Gastroesophageal sphincter (tissue), 4 donors: ENCODE measurements around the gene CPSF4L. TPM values are rescaled to one million over a fixed set of nuclear protein-coding genes. Genes with fewer than 3 reads are reported as not detected.

Source experiments
- ATAC-seq: fragments of 150-250 bp; one replicate; pipeline ENCODE4 v1.9.1; 2016; ENCODE audit warnings: mild to moderate bottlenecking, moderate library complexity
- H3K27ac ChIP-seq, 4 donors: fragments of 200-600 bp; sonication (generic) in 3 of 4; 1 replicate in 3 of 4; 2 replicates in 1 of 4; pipeline ENCODE4 v1.5.1; 2016 to 2019
- H3K27me3 ChIP-seq: fragments of 200-600 bp; sonication (generic); one replicate; pipeline ENCODE4 v1.5.1; 2019
- H3K36me3 ChIP-seq, 2 donors: fragments of 200-600 bp; sonication (generic); one replicate each; pipeline ENCODE4 v1.5.1; 2019; ENCODE audit warnings: control low read depth in 1 of 2
- H3K4me1 ChIP-seq, 3 donors: fragments of 200-600 bp; sonication (generic); 1 replicate in 2 of 3; 2 replicates in 1 of 3; pipeline ENCODE4 v1.5.1; 2016 to 2019; ENCODE audit warnings: control low read depth in 2 of 3
- H3K4me3 ChIP-seq, 2 donors: fragments of 200-600 bp; sonication (generic); one replicate each; pipeline ENCODE4 v1.5.1; 2019; ENCODE audit warnings: mild to moderate bottlenecking in 1 of 2, moderate library complexity in 1 of 2
- H3K9me3 ChIP-seq, 3 donors: fragments of 200-600 bp; sonication (generic); one replicate each; pipeline ENCODE4 v1.5.1; 2017 to 2019; ENCODE audit warnings: control low read depth in 2 of 3
- EP300 ChIP-seq: sonication (generic); formaldehyde crosslinking; IDR thresholded peaks from one replicate; pipeline ENCODE4 v1.6.1; 2017; ENCODE audit warnings: antibody characterized with exemption, mild to moderate bottlenecking
- POLR2A ChIP-seq, 2 donors: fragments of 450-650 bp; IDR thresholded peaks; one replicate each; pipeline ENCODE4 v1.6.1; 2017; ENCODE audit warnings: antibody characterized with exemption in 2 of 2, mild to moderate bottlenecking in 2 of 2, moderate library complexity in 1 of 2
- POLR2AphosphoS5 ChIP-seq: sonication (generic); formaldehyde crosslinking; IDR thresholded peaks from one replicate; pipeline ENCODE4 v1.6.1; 2017; ENCODE audit warnings: antibody characterized with exemption
- WGBS, 2 donors: methylation state at CpG; one replicate each; pipeline ENCODE4 v1.1.5; 2018; ENCODE audit warnings: low coverage in 1 of 2; 5-methylcytosine and 5-hydroxymethylcytosine counted together
- total RNA-seq, 4 donors: library from RNA; depleted of rRNA; stranded (reverse); fragments of >200 nt; gene quantifications; one replicate each; pipeline ENCODE4 v1.1.0, GENCODE V29; 2016
- TF ChIP-seq, protein P1 (sequence below), 4 experiments: fragments of 200-600 bp in 2 of 4; fragments of 450-650 bp in 2 of 4; sonication (generic) in 1 of 4; IDR thresholded peaks; one replicate each; pipeline ENCODE4 v1.5.1; 2017 to 2019; ENCODE audit warnings: antibody characterized with exemption in 4 of 4, mild to moderate bottlenecking in 2 of 4, moderate library complexity in 2 of 4

The CPSF4L gene
- total RNA-seq, 4 donors from 2014 or later = not detected

DNA sequence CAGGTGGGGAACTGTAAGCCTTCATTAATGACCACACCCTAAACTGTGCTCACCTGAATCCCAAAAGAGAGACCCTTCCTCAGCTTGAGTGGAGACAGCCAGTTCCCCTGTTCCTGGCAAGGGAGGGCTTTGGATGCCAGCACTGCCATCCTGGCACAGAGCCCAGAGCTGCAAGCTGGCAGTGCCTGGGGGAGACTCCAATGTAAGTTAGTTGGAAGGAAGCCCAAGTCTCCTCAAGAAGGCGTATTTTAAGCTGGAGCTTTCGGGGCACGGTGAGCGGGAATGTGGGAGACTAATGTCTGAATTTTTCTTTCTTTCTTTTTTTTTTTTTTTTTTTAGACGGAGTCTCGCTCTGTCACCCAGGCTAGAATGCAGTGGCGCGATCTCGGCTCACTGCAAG lies 45.5 kb upstream of the CPSF4L start:
- Histone ChIP-seq H3K36me3 (no peaks in the 10 kb centered on the region), H3K9me3 (no peaks in the 10 kb centered on the region), H3K4me3 (peak overlapping the region in 1 of 2 donors; percentile 8), H3K4me1 (peaks cover 14 to 81% (median 50%) of the 10 kb centered on the region in 3 donors), H3K27me3 (no peaks in the 10 kb centered on the region), H3K27ac (peak overlapping the region; percentile 70 to 100 (median 92))
- WGBS, 2 donors = 56 to 100% methylated on average over 1 to 4 of the region's 9 CpGs
- ATAC-seq = no peak
- no peak for TF ChIP-seq POLR2A (IDR thresholded peaks at IDR 0.05)
- TF ChIP-seq, protein P1, sequence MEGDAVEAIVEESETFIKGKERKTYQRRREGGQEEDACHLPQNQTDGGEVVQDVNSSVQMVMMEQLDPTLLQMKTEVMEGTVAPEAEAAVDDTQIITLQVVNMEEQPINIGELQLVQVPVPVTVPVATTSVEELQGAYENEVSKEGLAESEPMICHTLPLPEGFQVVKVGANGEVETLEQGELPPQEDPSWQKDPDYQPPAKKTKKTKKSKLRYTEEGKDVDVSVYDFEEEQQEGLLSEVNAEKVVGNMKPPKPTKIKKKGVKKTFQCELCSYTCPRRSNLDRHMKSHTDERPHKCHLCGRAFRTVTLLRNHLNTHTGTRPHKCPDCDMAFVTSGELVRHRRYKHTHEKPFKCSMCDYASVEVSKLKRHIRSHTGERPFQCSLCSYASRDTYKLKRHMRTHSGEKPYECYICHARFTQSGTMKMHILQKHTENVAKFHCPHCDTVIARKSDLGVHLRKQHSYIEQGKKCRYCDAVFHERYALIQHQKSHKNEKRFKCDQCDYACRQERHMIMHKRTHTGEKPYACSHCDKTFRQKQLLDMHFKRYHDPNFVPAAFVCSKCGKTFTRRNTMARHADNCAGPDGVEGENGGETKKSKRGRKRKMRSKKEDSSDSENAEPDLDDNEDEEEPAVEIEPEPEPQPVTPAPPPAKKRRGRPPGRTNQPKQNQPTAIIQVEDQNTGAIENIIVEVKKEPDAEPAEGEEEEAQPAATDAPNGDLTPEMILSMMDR (IDR thresholded peaks at IDR 0.05) = no peak
- peak; percentile 52 for TF ChIP-seq POLR2AphosphoS5

DNA sequence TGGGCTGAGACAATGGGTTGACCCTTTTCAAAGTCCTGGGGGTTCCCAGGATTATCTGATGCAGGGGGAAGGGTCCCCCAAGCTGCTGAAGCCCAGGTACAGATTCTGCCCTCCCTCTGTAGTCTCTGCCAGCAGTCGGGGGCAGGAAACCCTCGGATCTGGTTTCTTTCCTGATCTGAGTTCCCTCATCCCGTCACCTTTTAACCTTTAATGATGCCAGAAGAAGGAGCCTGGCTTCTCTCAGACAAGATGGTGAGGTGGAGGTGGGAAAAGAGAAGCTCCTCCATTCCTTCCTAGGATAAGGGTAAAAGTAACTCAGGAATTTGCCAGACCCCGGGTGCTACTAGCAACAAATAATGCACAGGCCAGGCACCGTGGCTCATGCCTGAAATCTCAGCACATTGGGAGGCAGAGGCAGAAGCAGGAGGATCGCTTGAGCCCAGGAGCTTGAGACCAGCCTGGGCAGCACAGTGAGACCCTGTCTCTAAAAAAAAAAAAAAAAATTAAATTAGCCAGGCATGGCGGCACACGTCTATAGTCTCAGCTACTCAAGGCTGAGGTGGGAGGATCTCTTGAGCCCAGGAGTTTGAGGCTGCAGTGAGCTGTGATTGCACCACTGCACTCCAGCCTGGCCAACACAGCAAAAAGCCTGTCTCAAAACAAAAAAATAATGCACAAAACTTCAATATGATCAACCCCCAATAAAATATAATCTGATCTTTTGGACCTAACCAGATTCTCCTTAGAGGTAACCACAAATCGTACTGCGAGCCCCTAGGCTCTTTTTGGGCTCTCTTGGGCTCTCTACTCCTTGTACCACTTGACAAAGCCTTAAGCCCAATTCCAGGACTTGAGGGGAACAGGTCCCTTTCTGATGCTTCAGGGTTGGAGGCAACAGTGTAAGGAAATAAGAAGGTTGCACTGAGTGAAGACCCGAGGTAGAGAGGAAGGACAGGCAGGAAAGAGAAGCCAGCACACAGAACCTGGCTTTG lies 44.5 kb upstream of the CPSF4L start:
- Histone ChIP-seq H3K36me3 (no peaks in the 10 kb centered on the region), H3K4me1 (peaks cover 14 to 91% (median 58%) of the 10 kb centered on the region in 3 donors), H3K9me3 (no peaks in the 10 kb centered on the region), H3K4me3 (peak overlapping the region in 1 of 2 donors; percentile 46), H3K27ac (peak overlapping the region; percentile 70 to 100 (median 92)), H3K27me3 (no peaks in the 10 kb centered on the region)
- 41 to 45% methylated on average over 8 to 11 of the region's 11 CpGs for WGBS, 2 donors
- no peak for ATAC-seq
- no peak for TF ChIP-seq POLR2A (IDR thresholded peaks at IDR 0.05)
- peak; percentile 6 for TF ChIP-seq POLR2AphosphoS5
- TF ChIP-seq, protein P1 (IDR thresholded peaks at IDR 0.05) = no peak
- no peak for TF ChIP-seq EP300

DNA sequence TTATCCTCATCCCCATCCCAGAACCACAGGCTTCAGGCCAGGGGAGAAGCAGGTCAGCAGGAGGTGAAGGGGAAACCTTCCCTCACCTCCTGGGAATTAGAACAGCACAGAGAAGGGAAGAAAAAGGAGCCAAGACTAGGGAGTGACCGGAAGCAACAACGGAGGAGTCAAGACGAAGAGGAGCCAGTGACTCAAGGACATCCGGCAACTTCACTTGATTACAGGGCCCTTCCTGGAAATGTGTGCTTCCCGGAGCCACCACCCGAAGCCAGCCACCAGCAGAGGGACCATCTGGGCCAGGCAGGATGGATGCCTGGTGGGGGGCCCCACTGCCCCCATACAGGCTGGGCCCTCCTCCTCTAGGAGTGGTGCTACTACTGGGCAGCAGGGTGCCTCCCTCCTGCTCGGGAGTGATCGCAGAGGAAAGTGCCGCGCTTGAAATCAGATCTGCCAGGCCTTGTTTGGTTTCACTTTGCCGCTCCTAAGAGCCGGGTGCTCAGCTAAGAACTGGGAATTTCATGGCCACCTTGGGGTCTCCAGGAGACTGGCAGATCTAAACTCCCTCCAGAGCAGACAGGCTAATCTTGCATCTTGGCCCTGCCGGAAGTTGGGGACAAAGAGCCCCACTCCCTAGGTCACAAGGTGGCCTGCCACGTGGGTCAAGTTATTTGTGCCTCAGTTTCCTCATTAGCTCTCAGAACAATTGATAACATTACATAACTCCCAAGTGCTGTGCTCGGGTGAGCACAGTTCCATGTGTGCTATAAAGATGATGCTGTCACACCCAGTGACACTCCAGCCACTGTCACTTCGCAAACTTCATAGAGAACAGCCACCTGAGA lies 43.5 kb upstream of the CPSF4L start:
- peak; percentile 65 for ATAC-seq
- H3K27ac ChIP-seq = peak overlapping the region; percentile 70 to 100 (median 92)
- peaks cover 14 to 97% (median 63%) of the 10 kb centered on the region in 3 donors for H3K4me1 ChIP-seq
- TF ChIP-seq POLR2A (IDR thresholded peaks at IDR 0.05) (peak in 1 of 2 donors; percentile 17), POLR2AphosphoS5 (peak; percentile 97), EP300 (no peak)
- TF ChIP-seq, protein P1 (IDR thresholded peaks at IDR 0.05) = peak in 3 of 4 experiments; percentile 44 to 62 (median 51)
- no peaks in the 10 kb centered on the region for H3K9me3 ChIP-seq
- H3K4me3 ChIP-seq = peak overlapping the region; percentile 20 to 46
- H3K36me3 ChIP-seq = no peaks in the 10 kb centered on the region
- 20 to 70% methylated on average over 2 to 4 of the region's 16 CpGs for WGBS, 2 donors
- no peaks in the 10 kb centered on the region for H3K27me3 ChIP-seq

DNA sequence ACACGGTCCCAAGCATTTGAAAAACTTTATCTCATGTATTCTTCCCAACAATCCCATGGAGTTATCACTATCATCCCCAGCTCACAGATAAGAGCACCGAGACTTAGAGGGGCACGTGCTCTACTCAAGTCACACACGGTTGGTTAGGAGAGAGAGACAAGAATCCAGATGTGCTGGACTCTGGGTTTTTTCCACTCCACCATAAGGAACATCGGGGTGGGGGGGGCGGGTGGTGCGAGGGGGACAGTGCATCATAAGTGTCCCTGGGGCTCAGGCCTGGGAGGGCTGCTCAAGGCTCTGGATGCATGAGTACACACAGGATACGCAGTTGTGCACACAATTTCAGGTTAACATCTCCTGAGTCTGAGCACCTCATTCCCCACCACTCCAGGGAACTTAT lies 42.8 kb upstream of the CPSF4L start:
- peaks cover 14 to 97% (median 65%) of the 10 kb centered on the region in 3 donors for H3K4me1 ChIP-seq
- ATAC-seq = peak; percentile 0
- peak overlapping the region; percentile 70 to 100 (median 92) for H3K27ac ChIP-seq
- peak overlapping the region in 1 of 2 donors; percentile 46 for H3K4me3 ChIP-seq
- no peak for TF ChIP-seq EP300
- TF ChIP-seq POLR2A (IDR thresholded peaks at IDR 0.05) = no peak
- TF ChIP-seq, protein P1 (IDR thresholded peaks at IDR 0.05) = no peak
- no peak for TF ChIP-seq POLR2AphosphoS5
- H3K9me3 ChIP-seq = no peaks in the 10 kb centered on the region
- H3K36me3 ChIP-seq = no peaks in the 10 kb centered on the region
- 17 to 50% methylated on average over 1 to 7 of the region's 8 CpGs for WGBS, 2 donors
- no peaks in the 10 kb centered on the region for H3K27me3 ChIP-seq
